CD4-positive, alpha-beta memory T cell (primary cell): ENCODE data around the gene UBE2F. TPM values are rescaled to one million over a fixed set of nuclear protein-coding genes. Genes with fewer than 3 reads are reported as not detected.

Source experiments
- CTCF ChIA-PET: fragments of 350-600 bp; sonication (Branson Sonifier 250); formaldehyde crosslinking; loops from one replicate; lab custom pipeline; 2021; ENCODE audit warnings: inconsistent platforms; ENCODE audit not compliant: partially characterized antibody; lab: Charles Lee
- POLR2A ChIA-PET: fragments of 350-600 bp; sonication (Branson Sonifier 250); formaldehyde crosslinking; loops from one replicate; lab custom pipeline; 2021; ENCODE audit not compliant: partially characterized antibody; lab: Charles Lee
- DNase-seq, 5 donors: peaks; one replicate each; pipeline versions ENCODE4 v3.0.0 to v3.0.0-alpha.2; 2020 to 2022; ENCODE audit warnings: mixed read lengths in 1 of 5
- H3K27ac ChIP-seq: one replicate; pipeline ENCODE4 v1.7.0; 2013; ENCODE audit warnings: low read depth, low read length
- H3K27me3 ChIP-seq: 2 replicates; pipeline ENCODE4 v1.7.0; 2013; ENCODE audit warnings: mild to moderate bottlenecking, low read length, moderate library complexity; ENCODE audit not compliant: insufficient read depth
- H3K36me3 ChIP-seq: 2 replicates; pipeline ENCODE4 v1.7.0; 2013; ENCODE audit warnings: mild to moderate bottlenecking, low read length, moderate library complexity; ENCODE audit not compliant: insufficient read depth
- H3K4me1 ChIP-seq: 2 replicates; pipeline ENCODE4 v1.7.0; 2013; ENCODE audit warnings: mild to moderate bottlenecking, low read length, moderate library complexity; ENCODE audit not compliant: insufficient read depth
- H3K4me3 ChIP-seq, 2 donors: one replicate each; pipeline ENCODE4 v1.7.0; 2013; ENCODE audit warnings: low read length in 2 of 2, mild to moderate bottlenecking in 1 of 2
- H3K9me3 ChIP-seq, 2 donors: one replicate each; pipeline ENCODE4 v1.7.0; 2013; ENCODE audit warnings: low read length in 2 of 2, control low read depth in 1 of 2; ENCODE audit not compliant: control insufficient read depth in 1 of 2
- H3K27ac Mint-ChIP-seq, 7 donors: one replicate each; pipeline ENCODE4 v1.8.0; 2020 to 2021; ENCODE audit warnings: mixed read lengths in 7 of 7, mild to moderate bottlenecking in 6 of 7, inconsistent platforms in 3 of 7, moderate library complexity in 3 of 7
- H3K27me3 Mint-ChIP-seq, 2 donors: one replicate each; pipeline ENCODE4 v1.8.0; 2020 to 2021; ENCODE audit warnings: mixed read lengths in 2 of 2
- H3K36me3 Mint-ChIP-seq, 2 donors: one replicate each; pipeline ENCODE4 v1.8.0; 2020 to 2021; ENCODE audit warnings: mixed read lengths in 2 of 2, inconsistent platforms in 1 of 2, mild to moderate bottlenecking in 1 of 2
- H3K4me1 Mint-ChIP-seq, 4 donors: one replicate each; pipeline ENCODE4 v1.8.0; 2020 to 2021; ENCODE audit warnings: mixed read lengths in 4 of 4, mild to moderate bottlenecking in 1 of 4
- H3K4me3 Mint-ChIP-seq, 8 donors: one replicate each; pipeline ENCODE4 v1.8.0; 2020 to 2021; ENCODE audit warnings: mixed read lengths in 8 of 8, mild to moderate bottlenecking in 7 of 8, moderate library complexity in 6 of 8, inconsistent platforms in 3 of 8
- H3K9me3 Mint-ChIP-seq, 8 donors: one replicate each; pipeline ENCODE4 v1.8.0; 2020 to 2021; ENCODE audit warnings: mixed read lengths in 8 of 8, mild to moderate bottlenecking in 5 of 8, inconsistent platforms in 3 of 8, moderate library complexity in 1 of 8
- intact Hi-C: fragments of 100-400 bp; cut with micrococcal nuclease; formaldehyde crosslinking; loops from one replicate; pipeline ENCODE4 v1.15.1; 2023
- polyA plus RNA-seq, 2 donors: library from polyadenylated mRNA; unstranded; fragments of 300-500 nt; fragmentation: Illumina TruSeq; gene quantifications; one replicate each; pipeline ENCODE4 v1.2.3, GENCODE V29; 2021
- total RNA-seq, 2 experiments: library from RNA; stranded (reverse); gene quantifications; one replicate each; pipeline ENCODE4 v1.2.3, GENCODE V29; 2021

Gene UBE2F
- total and polyA plus RNA-seq, 4 experiments from 2014 or later: 35.7 to 116 (median 60.9) TPM

- H3K27ac Mint-ChIP-seq: no peak overlapping the region
- Histone ChIP-seq H3K27ac (no peak overlapping the region), H3K27me3 (no peaks in the 10 kb centered on the region), H3K9me3 (no peaks in the 10 kb centered on the region), H3K4me1 (no peaks in the 10 kb centered on the region), H3K36me3 (peaks cover 5% of the 10 kb centered on the region), H3K4me3 (no peak overlapping the region)
- ChIA-PET POLR2A (interaction anchor here (0.5 kb wide), 1 partner anchor 41 kb away, joined by 4 read pairs; no protein-coding TSS in a partner anchor), CTCF (no interaction called here)
- H3K4me1 Mint-ChIP-seq: peaks cover 0 to 7% (median 0%) of the 10 kb centered on the region in 4 donors
- H3K27me3 Mint-ChIP-seq: no peaks in the 10 kb centered on the region
- H3K4me3 Mint-ChIP-seq: no peak overlapping the region
- peaks cover 46 to 51% of the 10 kb centered on the region in 2 donors for H3K36me3 Mint-ChIP-seq
- no peak for DNase-seq
- intact Hi-C loops: no loop called here
- no peaks in the 10 kb centered on the region for H3K9me3 Mint-ChIP-seq
These were observed 54.5 kb downstream of the UBE2F start for GRCh38 chr2:238021327-238021726.

DNA sequence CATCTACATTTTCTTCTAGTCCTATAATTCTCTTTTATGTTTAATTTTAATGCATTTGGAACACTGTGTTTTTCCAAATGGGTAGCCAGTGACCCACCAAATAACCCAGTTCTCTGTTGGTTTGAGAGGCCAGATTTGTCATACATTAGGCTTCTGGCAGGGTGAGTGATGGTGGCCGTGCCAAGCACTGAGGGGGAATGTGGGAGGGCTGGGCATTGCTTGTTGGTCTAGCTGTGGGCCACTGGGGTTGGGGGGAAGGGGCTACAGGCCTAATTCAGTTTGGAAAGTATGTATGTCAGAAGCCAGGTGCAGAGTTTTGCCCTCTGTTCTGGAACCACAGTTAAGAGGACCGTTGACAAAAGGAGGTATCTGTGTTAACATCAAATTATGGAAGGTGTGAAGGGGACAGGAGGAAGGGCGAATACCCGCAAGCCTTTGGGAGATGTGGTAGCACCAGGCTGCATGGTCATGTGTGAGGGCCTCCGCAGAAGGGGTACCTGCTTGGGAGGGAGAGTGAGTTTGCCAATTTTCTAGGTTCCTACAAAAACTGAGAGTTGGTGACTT, 55.9 kb downstream of the UBE2F start:
- Histone ChIP-seq H3K4me3 (no peak overlapping the region), H3K27ac (no peak overlapping the region), H3K9me3 (no peaks in the 10 kb centered on the region), H3K36me3 (peaks cover 5% of the 10 kb centered on the region), H3K27me3 (no peaks in the 10 kb centered on the region), H3K4me1 (no peaks in the 10 kb centered on the region)
- ChIA-PET CTCF (interaction anchor here (0.7 kb wide), 1 partner anchor 99 kb away, joined by 3 read pairs; no protein-coding TSS in a partner anchor), POLR2A (no interaction called here)
- Mint-ChIP-seq H3K27me3 (no peaks in the 10 kb centered on the region), H3K27ac (peak overlapping the region in 1 of 7 donors; percentile 36), H3K9me3 (no peaks in the 10 kb centered on the region), H3K36me3 (peaks cover 47 to 54% of the 10 kb centered on the region in 2 donors), H3K4me1 (peaks cover 0 to 7% (median 0%) of the 10 kb centered on the region in 4 donors), H3K4me3 (no peak overlapping the region)
- intact Hi-C loops: no loop called here
- DNase-seq: no peak

GRCh38 chr2:238023608-238024007, 56.8 kb downstream of the UBE2F start:
- H3K27ac Mint-ChIP-seq: no peak overlapping the region
- peaks cover 46 to 52% of the 10 kb centered on the region in 2 donors for H3K36me3 Mint-ChIP-seq
- peaks cover 0 to 7% (median 0%) of the 10 kb centered on the region in 4 donors for H3K4me1 Mint-ChIP-seq
- peaks cover 5% of the 10 kb centered on the region for H3K36me3 ChIP-seq
- no peak overlapping the region for H3K27ac ChIP-seq
- DNase-seq: no peak
- H3K27me3 ChIP-seq: no peaks in the 10 kb centered on the region
- H3K4me3 ChIP-seq: no peak overlapping the region
- no peaks in the 10 kb centered on the region for H3K9me3 ChIP-seq
- H3K4me3 Mint-ChIP-seq: no peak overlapping the region
- CTCF ChIA-PET: no interaction called here
- no peaks in the 10 kb centered on the region for H3K9me3 Mint-ChIP-seq
- intact Hi-C loops: no loop called here
- POLR2A ChIA-PET: no interaction called here
- H3K4me1 ChIP-seq: no peaks in the 10 kb centered on the region
- H3K27me3 Mint-ChIP-seq: no peaks in the 10 kb centered on the region

DNA sequence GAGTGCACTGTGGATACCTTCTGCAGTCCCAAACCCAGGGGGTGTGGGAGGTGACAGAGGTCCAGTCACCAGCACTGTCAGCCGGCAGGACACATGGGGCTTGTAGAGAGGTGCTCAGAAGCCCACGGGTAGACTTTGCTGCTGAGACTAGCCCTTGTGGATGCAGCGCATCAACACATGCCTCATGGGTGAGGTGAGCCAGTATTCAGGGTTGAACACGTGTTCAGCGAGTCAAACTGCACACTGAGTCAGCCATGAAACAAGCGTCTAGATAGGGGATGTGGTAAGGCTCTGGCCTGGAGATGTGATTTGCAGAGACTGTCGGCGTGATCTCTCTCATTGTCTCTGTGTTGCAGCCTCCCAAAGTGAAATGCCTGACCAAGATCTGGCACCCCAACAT, 58.2 kb downstream of the UBE2F start:
- DNase-seq: no peak
- H3K27ac Mint-ChIP-seq: peak overlapping the region in 2 of 7 donors; percentile 48 to 67
- Histone ChIP-seq H3K27me3 (no peaks in the 10 kb centered on the region), H3K4me3 (no peak overlapping the region), H3K36me3 (peaks cover 9% of the 10 kb centered on the region), H3K9me3 (no peaks in the 10 kb centered on the region), H3K27ac (no peak overlapping the region), H3K4me1 (no peaks in the 10 kb centered on the region)
- H3K4me1 Mint-ChIP-seq: peaks cover 0 to 4% (median 0%) of the 10 kb centered on the region in 4 donors
- POLR2A ChIA-PET: no interaction called here
- H3K36me3 Mint-ChIP-seq: peaks cover 47 to 48% of the 10 kb centered on the region in 2 donors
- no peaks in the 10 kb centered on the region for H3K27me3 Mint-ChIP-seq
- CTCF ChIA-PET: no interaction called here
- intact Hi-C loops: no loop called here
- no peak overlapping the region for H3K4me3 Mint-ChIP-seq
- no peaks in the 10 kb centered on the region for H3K9me3 Mint-ChIP-seq

GRCh38 chr2:238025741-238026360, 59.0 kb downstream of the UBE2F start:
- intact Hi-C loops: no loop called here
- Histone ChIP-seq H3K4me3 (no peak overlapping the region), H3K27me3 (no peaks in the 10 kb centered on the region), H3K9me3 (no peaks in the 10 kb centered on the region), H3K27ac (no peak overlapping the region), H3K4me1 (no peaks in the 10 kb centered on the region), H3K36me3 (peaks cover 14% of the 10 kb centered on the region)
- Mint-ChIP-seq H3K27me3 (no peaks in the 10 kb centered on the region), H3K36me3 (peaks cover 47 to 48% of the 10 kb centered on the region in 2 donors), H3K4me3 (no peak overlapping the region), H3K27ac (peak overlapping the region in 2 of 7 donors; percentile 22 to 67), H3K4me1 (no peaks in the 10 kb centered on the region), H3K9me3 (no peaks in the 10 kb centered on the region)
- DNase-seq: no peak
- POLR2A ChIA-PET: no interaction called here
- CTCF ChIA-PET: no interaction called here

- H3K4me3 ChIP-seq: no peak overlapping the region
- ChIA-PET CTCF (interaction anchor here (0.6 kb wide), 1 partner anchor 338 kb away, joined by 3 read pairs; no protein-coding TSS in a partner anchor), POLR2A (no interaction called here)
- Mint-ChIP-seq H3K9me3 (no peaks in the 10 kb centered on the region), H3K27ac (no peak overlapping the region), H3K4me3 (no peak overlapping the region), H3K27me3 (no peaks in the 10 kb centered on the region), H3K36me3 (peaks cover 47 to 58% of the 10 kb centered on the region in 2 donors), H3K4me1 (no peaks in the 10 kb centered on the region)
- no peaks in the 10 kb centered on the region for H3K27me3 ChIP-seq
- H3K36me3 ChIP-seq: peaks cover 21% of the 10 kb centered on the region
- intact Hi-C loops: no loop called here
- no peak overlapping the region for H3K27ac ChIP-seq
- H3K4me1 ChIP-seq: no peaks in the 10 kb centered on the region
- DNase-seq: no peak
- no peaks in the 10 kb centered on the region for H3K9me3 ChIP-seq
These were observed 60.2 kb downstream of the UBE2F start for GRCh38 chr2:238027058-238027457.

- peaks cover 50 to 60% of the 10 kb centered on the region in 2 donors for H3K36me3 Mint-ChIP-seq
These were observed 61.0 kb downstream of the UBE2F start for GRCh38 chr2:238027591-238028415.

More at GRCh38 chr2:238027591-238028415, 61.0 kb downstream of the UBE2F start:
- Mint-ChIP-seq H3K4me3 (no peak overlapping the region), H3K27me3 (no peaks in the 10 kb centered on the region), H3K4me1 (no peaks in the 10 kb centered on the region), H3K27ac (peak overlapping the region in 2 of 7 donors; percentile 19 to 65), H3K9me3 (no peaks in the 10 kb centered on the region)
- Histone ChIP-seq H3K27me3 (no peaks in the 10 kb centered on the region), H3K4me3 (no peak overlapping the region), H3K4me1 (no peaks in the 10 kb centered on the region), H3K27ac (no peak overlapping the region), H3K36me3 (peaks cover 21% of the 10 kb centered on the region), H3K9me3 (no peaks in the 10 kb centered on the region)
- DNase-seq: no peak
- POLR2A ChIA-PET: no interaction called here
- intact Hi-C loops: no loop called here
- CTCF ChIA-PET: no interaction called here
